GM18505 (cell line): ENCODE results near the gene GOLGA6L10.
"Not testable (repeated sequence)": the region's sequence is repeated elsewhere in the genome, so short reads cannot be mapped to it uniquely, and the experiment has no call there.

Experiments used
- ATAC-seq: cut with Tn5 transposase; IDR thresholded peaks from one replicate; pipeline ENCODE4 v1.9.1; 2021; ENCODE audit not compliant: unreplicated experiment
- POLR2A ChIP-seq: IDR thresholded peaks from 4 replicates; pipeline ENCODE4 v1.6.1; 2011; ENCODE audit warnings: borderline replicate concordance; ENCODE audit not compliant: insufficient read depth, insufficient read length; ENCODE audit errors: extremely low read depth

GOLGA6L10 gene

DNA sequence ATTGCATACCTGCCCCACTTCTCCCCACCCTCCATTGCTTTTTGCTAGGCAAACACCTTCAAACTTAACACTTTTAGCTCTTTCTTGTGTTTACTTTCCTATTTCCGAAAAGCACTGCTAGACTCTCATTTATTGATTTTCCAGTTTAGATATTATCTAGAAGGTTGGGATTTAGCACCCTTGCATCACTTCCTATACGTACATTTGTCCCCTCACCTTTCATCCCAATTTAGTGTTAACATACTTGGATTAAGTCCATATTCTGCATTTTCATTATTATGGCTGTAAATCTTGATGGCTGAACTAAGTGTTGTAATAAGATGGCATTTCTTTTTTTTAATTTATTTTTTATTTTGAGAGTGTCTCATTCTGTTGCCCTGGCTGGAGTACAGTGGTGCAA is 39.5 kb downstream of the GOLGA6L10 start:
- TF ChIP-seq POLR2A = no peak
- no peak for ATAC-seq

GRCh38 chr15:82307714-82308081 is 41.6 kb downstream of the GOLGA6L10 start:
- no peak for ATAC-seq
- no peak for TF ChIP-seq POLR2A

GRCh38 chr15:82306791-82307713 is 42.2 kb downstream of the GOLGA6L10 start:
- no peak for ATAC-seq
- no peak for TF ChIP-seq POLR2A

DNA sequence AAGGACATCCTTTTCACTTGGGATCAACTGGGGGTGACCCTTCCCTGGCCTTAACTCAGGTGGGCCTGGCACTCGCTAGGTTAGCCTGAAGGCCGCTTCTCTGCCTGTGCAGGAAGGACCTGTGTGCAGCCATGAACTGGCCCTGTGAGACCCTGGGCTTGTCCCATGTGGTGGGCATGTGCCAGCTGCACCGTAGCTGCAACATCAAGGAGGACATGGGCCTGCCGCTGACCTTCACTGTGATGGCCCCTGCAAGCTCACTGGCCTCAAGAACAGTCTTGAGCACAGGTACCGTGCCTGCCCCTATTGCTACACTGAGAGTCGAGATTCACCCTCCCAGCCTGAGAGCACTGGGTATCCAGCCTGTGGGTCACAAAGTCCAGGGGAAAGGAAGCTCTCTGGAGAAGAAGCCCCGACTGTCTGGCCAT is 43.6 kb downstream of the GOLGA6L10 start:
- ATAC-seq = no peak
- TF ChIP-seq POLR2A = no peak

DNA sequence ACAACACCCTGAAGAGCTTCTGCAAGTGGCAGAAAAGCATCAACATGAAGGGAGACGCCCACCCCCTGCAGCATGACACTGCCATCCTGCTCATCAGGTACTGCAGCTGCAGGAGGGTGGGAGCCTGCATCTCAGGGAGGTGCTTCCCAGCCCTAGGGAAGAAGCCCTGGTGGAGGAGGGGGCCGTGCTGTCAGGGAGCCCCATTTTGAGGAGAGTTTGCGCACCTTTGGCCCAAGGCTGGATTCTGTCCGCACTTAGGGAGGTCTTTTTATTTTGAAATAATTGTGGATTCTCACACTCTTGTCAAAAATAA is 44.5 kb downstream of the GOLGA6L10 start:
- TF ChIP-seq POLR2A = no peak
- ATAC-seq = no peak

- ATAC-seq = no peak
- TF ChIP-seq POLR2A = no peak
Observed at GRCh38 chr15:82303956-82304777, 45.1 kb downstream of the GOLGA6L10 start.

GRCh38 chr15:82301296-82302016 is 47.8 kb downstream of the GOLGA6L10 start:
- TF ChIP-seq POLR2A = no peak
- ATAC-seq = no peak

GRCh38 chr15:82300883-82301282 is 48.4 kb downstream of the GOLGA6L10 start:
- no peak for TF ChIP-seq POLR2A
- ATAC-seq = no peak

DNA sequence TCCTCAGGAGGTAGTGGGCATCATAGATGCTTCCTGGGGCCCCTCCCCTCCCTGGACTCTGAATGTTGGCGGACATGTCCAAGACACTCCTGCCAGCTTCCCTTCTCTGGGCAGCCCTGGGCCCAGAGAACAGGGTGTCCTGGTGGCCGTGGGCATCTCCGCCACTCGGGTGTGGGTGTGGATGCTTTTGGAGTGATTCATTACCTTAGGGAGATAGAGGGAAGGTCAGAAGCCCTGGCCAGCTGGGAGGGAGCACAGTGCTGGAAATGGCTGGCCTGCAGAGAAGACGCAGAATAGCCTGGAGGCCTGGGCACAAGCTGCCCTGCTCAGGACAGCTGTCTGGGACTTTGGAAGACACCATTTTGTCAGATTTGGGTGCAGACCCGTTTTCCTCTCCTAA is 48.9 kb downstream of the GOLGA6L10 start:
- not testable (repeated sequence) for ATAC-seq

GRCh38 chr15:82299511-82299914 is 49.8 kb downstream of the GOLGA6L10 start:
- not testable (repeated sequence) for ATAC-seq

- no peak for TF ChIP-seq POLR2A
- no peak for ATAC-seq
Observed at GRCh38 chr15:82298520-82298919, 50.8 kb downstream of the GOLGA6L10 start.

DNA sequence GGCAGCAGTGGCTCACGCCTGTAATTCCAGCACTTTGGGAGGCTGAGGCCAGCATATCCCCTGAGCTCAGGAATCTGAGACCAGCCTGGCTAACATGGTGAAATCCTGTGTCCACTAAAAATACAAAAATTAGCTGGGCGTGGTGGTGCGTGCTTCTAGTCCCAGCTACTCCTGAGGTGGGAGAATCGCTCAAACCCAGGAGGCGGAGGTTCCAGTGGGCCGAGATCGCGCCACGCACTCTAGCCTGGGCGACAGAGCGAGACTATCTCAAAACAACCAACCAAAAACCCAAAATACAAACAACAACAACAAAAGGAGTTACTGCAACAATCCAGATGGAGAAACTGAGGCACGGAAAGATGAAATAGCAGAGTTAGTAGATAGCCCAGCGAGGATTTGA is 51.2 kb downstream of the GOLGA6L10 start:
- no peak for ATAC-seq
- no peak for TF ChIP-seq POLR2A

DNA sequence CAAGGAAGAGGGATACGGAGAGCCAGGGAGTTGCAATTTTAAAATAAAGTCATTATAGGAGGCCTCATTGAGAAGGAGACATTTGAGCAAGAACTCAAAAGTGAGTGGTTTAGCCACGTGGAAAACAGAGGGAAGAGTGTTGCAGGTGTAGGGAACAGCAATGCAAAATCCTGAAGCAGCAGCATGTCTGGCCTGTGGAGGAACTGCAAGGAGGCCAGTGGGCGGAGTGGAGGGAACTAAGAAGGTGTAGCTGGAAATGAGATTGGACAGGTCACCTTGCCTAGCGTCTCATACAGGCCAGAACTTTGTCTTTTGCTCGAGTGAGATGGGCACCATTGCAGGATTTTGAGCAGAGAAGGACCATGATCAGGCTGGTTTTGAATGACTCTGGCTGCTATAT is 51.7 kb downstream of the GOLGA6L10 start:
- ATAC-seq = no peak
- no peak for TF ChIP-seq POLR2A
